Measurements from ENCODE around the gene PCDHGA11. TPM values are rescaled to one million over a fixed set of nuclear protein-coding genes. Genes with fewer than 3 reads are reported as not detected.
"Not testable (repeated sequence)": the region's sequence is repeated elsewhere in the genome, so short reads cannot be mapped to it uniquely, and the experiment has no call there.

Gene PCDHGA11
- total and polyA plus RNA-seq, 4 donors: 8.0 to 16.1 (median 14.9) TPM

- H3K4me1 ChIP-seq (ENCODE audit: control insufficient read depth, insufficient read depth, low read length): peaks cover 17% of the 10 kb centered on the region
- H3K27ac ChIP-seq (ENCODE audit: low read depth, low read length): no peak within 1 kb of the TSS
- H3K27me3 ChIP-seq (ENCODE audit: control insufficient read depth, insufficient read depth, low read length): no peaks in the 10 kb centered on the region
- 14% methylated on average over 31 of the region's 33 CpGs for WGBS (ENCODE audit: insufficient coverage)
- peaks cover 56% of the 10 kb centered on the region for H3K9me3 ChIP-seq (ENCODE audit: control insufficient read depth, insufficient read depth, low read length)
- peak within 1 kb of the TSS; percentile 5 for H3K4me3 ChIP-seq (ENCODE audit: low read depth, low read length)
- DNase-seq (ENCODE audit: low read depth in 4 of 6, low spot score in 6 of 6): peak in 2 of 6 donors; percentile 39 to 61
- peaks cover 15% of the 10 kb centered on the region for H3K36me3 ChIP-seq (ENCODE audit: control insufficient read depth, insufficient read depth, low read length)
Measured at GRCh38 chr5:141430332-141431113, 9.7 kb downstream of the PCDHGA11 start, which contains the start of gene PCDHGA12. Gene PCDHGA12 (plus strand): TSS chr5:141430507. CDS start chr5:141430760, 253 bp downstream.

- Histone ChIP-seq H3K36me3 (ENCODE audit: control insufficient read depth, insufficient read depth, low read length) (peaks cover 15% of the 10 kb centered on the region), H3K27me3 (ENCODE audit: control insufficient read depth, insufficient read depth, low read length) (no peaks in the 10 kb centered on the region), H3K4me3 (ENCODE audit: low read depth, low read length) (peak overlapping the region; percentile 5), H3K4me1 (ENCODE audit: control insufficient read depth, insufficient read depth, low read length) (peaks cover 17% of the 10 kb centered on the region), H3K9me3 (ENCODE audit: control insufficient read depth, insufficient read depth, low read length) (peaks cover 49% of the 10 kb centered on the region), H3K27ac (ENCODE audit: low read depth, low read length) (no peak overlapping the region)
- WGBS (ENCODE audit: insufficient coverage): 15% methylated on average over 37 of the region's 37 CpGs
- DNase-seq (ENCODE audit: low read depth in 4 of 6, low spot score in 6 of 6): no peak
Measured at GRCh38 chr5:141431286-141431685, 10.4 kb downstream of the PCDHGA11 start.

GRCh38 chr5:141432308-141432707 is 11.5 kb downstream of the PCDHGA11 start:
- not testable (repeated sequence) for H3K4me3 ChIP-seq (ENCODE audit: low read depth, low read length)

GRCh38 chr5:141432726-141433125 is 11.9 kb downstream of the PCDHGA11 start:
- Histone ChIP-seq H3K9me3 (ENCODE audit: control insufficient read depth, insufficient read depth, low read length) (peaks cover 40% of the 10 kb centered on the region), H3K36me3 (ENCODE audit: control insufficient read depth, insufficient read depth, low read length) (peaks cover 12% of the 10 kb centered on the region), H3K4me1 (ENCODE audit: control insufficient read depth, insufficient read depth, low read length) (peaks cover 17% of the 10 kb centered on the region)
- H3K4me3 ChIP-seq (ENCODE audit: low read depth, low read length); H3K27ac ChIP-seq (ENCODE audit: low read depth, low read length); DNase-seq (ENCODE audit: low read depth in 4 of 6, low spot score in 6 of 6); H3K27me3 ChIP-seq (ENCODE audit: control insufficient read depth, insufficient read depth, low read length): not testable (repeated sequence)
- WGBS (ENCODE audit: insufficient coverage): 17% methylated on average over 23 of the region's 29 CpGs

More at GRCh38 chr5:141432308-141432707, 11.5 kb downstream of the PCDHGA11 start:
- Histone ChIP-seq H3K4me1 (ENCODE audit: control insufficient read depth, insufficient read depth, low read length) (peaks cover 17% of the 10 kb centered on the region), H3K36me3 (ENCODE audit: control insufficient read depth, insufficient read depth, low read length) (peaks cover 15% of the 10 kb centered on the region), H3K9me3 (ENCODE audit: control insufficient read depth, insufficient read depth, low read length) (peaks cover 43% of the 10 kb centered on the region)
- H3K27ac ChIP-seq (ENCODE audit: low read depth, low read length); H3K27me3 ChIP-seq (ENCODE audit: control insufficient read depth, insufficient read depth, low read length); DNase-seq (ENCODE audit: low read depth in 4 of 6, low spot score in 6 of 6): not testable (repeated sequence)
- 26% methylated on average over 30 of the region's 38 CpGs for WGBS (ENCODE audit: insufficient coverage)

- no peak overlapping the region for H3K27ac ChIP-seq (ENCODE audit: low read depth, low read length)
- DNase-seq (ENCODE audit: low read depth in 4 of 6, low spot score in 6 of 6): no peak
- H3K36me3 ChIP-seq (ENCODE audit: control insufficient read depth, insufficient read depth, low read length): peaks cover 7% of the 10 kb centered on the region
- no peaks in the 10 kb centered on the region for H3K27me3 ChIP-seq (ENCODE audit: control insufficient read depth, insufficient read depth, low read length)
- 100% methylated on average over 1 of the region's 2 CpGs for WGBS (ENCODE audit: insufficient coverage)
- no peak overlapping the region for H3K4me3 ChIP-seq (ENCODE audit: low read depth, low read length)
- peaks cover 38% of the 10 kb centered on the region for H3K9me3 ChIP-seq (ENCODE audit: control insufficient read depth, insufficient read depth, low read length)
- H3K4me1 ChIP-seq (ENCODE audit: control insufficient read depth, insufficient read depth, low read length): peaks cover 17% of the 10 kb centered on the region
Measured at GRCh38 chr5:141434006-141434405, 13.2 kb downstream of the PCDHGA11 start.

- DNase-seq (ENCODE audit: low read depth in 4 of 6, low spot score in 6 of 6): no peak
- H3K27me3 ChIP-seq (ENCODE audit: control insufficient read depth, insufficient read depth, low read length): no peaks in the 10 kb centered on the region
- no CpG with 5 or more reads among the region's 2 CpGs for WGBS (ENCODE audit: insufficient coverage)
- peaks cover 7% of the 10 kb centered on the region for H3K36me3 ChIP-seq (ENCODE audit: control insufficient read depth, insufficient read depth, low read length)
- H3K27ac ChIP-seq (ENCODE audit: low read depth, low read length): no peak overlapping the region
- peaks cover 3% of the 10 kb centered on the region for H3K4me1 ChIP-seq (ENCODE audit: control insufficient read depth, insufficient read depth, low read length)
- peaks cover 30% of the 10 kb centered on the region for H3K9me3 ChIP-seq (ENCODE audit: control insufficient read depth, insufficient read depth, low read length)
- no peak overlapping the region for H3K4me3 ChIP-seq (ENCODE audit: low read depth, low read length)
Measured at GRCh38 chr5:141437221-141437620, 16.4 kb downstream of the PCDHGA11 start.

- Histone ChIP-seq H3K4me1 (ENCODE audit: control insufficient read depth, insufficient read depth, low read length) (no peaks in the 10 kb centered on the region), H3K27ac (ENCODE audit: low read depth, low read length) (no peak overlapping the region), H3K36me3 (ENCODE audit: control insufficient read depth, insufficient read depth, low read length) (peaks cover 7% of the 10 kb centered on the region), H3K9me3 (ENCODE audit: control insufficient read depth, insufficient read depth, low read length) (peaks cover 24% of the 10 kb centered on the region), H3K4me3 (ENCODE audit: low read depth, low read length) (no peak overlapping the region), H3K27me3 (ENCODE audit: control insufficient read depth, insufficient read depth, low read length) (no peaks in the 10 kb centered on the region)
- DNase-seq (ENCODE audit: low read depth in 4 of 6, low spot score in 6 of 6): no peak
- WGBS (ENCODE audit: insufficient coverage): 59% methylated on average over 7 of the region's 10 CpGs
Measured at GRCh38 chr5:141439411-141440141, 18.7 kb downstream of the PCDHGA11 start.

- Histone ChIP-seq H3K4me1 (ENCODE audit: control insufficient read depth, insufficient read depth, low read length) (no peaks in the 10 kb centered on the region), H3K9me3 (ENCODE audit: control insufficient read depth, insufficient read depth, low read length) (peaks cover 24% of the 10 kb centered on the region), H3K27ac (ENCODE audit: low read depth, low read length) (no peak overlapping the region), H3K27me3 (ENCODE audit: control insufficient read depth, insufficient read depth, low read length) (no peaks in the 10 kb centered on the region), H3K4me3 (ENCODE audit: low read depth, low read length) (no peak overlapping the region), H3K36me3 (ENCODE audit: control insufficient read depth, insufficient read depth, low read length) (peaks cover 7% of the 10 kb centered on the region)
- WGBS (ENCODE audit: insufficient coverage): 100% methylated on average over 5 of the region's 9 CpGs
- no peak for DNase-seq (ENCODE audit: low read depth in 4 of 6, low spot score in 6 of 6)
Measured at GRCh38 chr5:141440341-141440740, 19.5 kb downstream of the PCDHGA11 start.

- no peak overlapping the region for H3K27ac ChIP-seq (ENCODE audit: low read depth, low read length)
- no peaks in the 10 kb centered on the region for H3K27me3 ChIP-seq (ENCODE audit: control insufficient read depth, insufficient read depth, low read length)
- peaks cover 24% of the 10 kb centered on the region for H3K9me3 ChIP-seq (ENCODE audit: control insufficient read depth, insufficient read depth, low read length)
- H3K36me3 ChIP-seq (ENCODE audit: control insufficient read depth, insufficient read depth, low read length): peaks cover 7% of the 10 kb centered on the region
- no peaks in the 10 kb centered on the region for H3K4me1 ChIP-seq (ENCODE audit: control insufficient read depth, insufficient read depth, low read length)
- 37% methylated on average over 49 of the region's 50 CpGs for WGBS (ENCODE audit: insufficient coverage)
- DNase-seq (ENCODE audit: low read depth in 4 of 6, low spot score in 6 of 6): no peak
- no peak overlapping the region for H3K4me3 ChIP-seq (ENCODE audit: low read depth, low read length)
Measured at GRCh38 chr5:141441571-141442170, 20.8 kb downstream of the PCDHGA11 start.

Measured in spinal cord (tissue), 10 donors.